ENCODE measurements around the gene DNAJB8.

- TF ChIP-seq, protein P1, sequence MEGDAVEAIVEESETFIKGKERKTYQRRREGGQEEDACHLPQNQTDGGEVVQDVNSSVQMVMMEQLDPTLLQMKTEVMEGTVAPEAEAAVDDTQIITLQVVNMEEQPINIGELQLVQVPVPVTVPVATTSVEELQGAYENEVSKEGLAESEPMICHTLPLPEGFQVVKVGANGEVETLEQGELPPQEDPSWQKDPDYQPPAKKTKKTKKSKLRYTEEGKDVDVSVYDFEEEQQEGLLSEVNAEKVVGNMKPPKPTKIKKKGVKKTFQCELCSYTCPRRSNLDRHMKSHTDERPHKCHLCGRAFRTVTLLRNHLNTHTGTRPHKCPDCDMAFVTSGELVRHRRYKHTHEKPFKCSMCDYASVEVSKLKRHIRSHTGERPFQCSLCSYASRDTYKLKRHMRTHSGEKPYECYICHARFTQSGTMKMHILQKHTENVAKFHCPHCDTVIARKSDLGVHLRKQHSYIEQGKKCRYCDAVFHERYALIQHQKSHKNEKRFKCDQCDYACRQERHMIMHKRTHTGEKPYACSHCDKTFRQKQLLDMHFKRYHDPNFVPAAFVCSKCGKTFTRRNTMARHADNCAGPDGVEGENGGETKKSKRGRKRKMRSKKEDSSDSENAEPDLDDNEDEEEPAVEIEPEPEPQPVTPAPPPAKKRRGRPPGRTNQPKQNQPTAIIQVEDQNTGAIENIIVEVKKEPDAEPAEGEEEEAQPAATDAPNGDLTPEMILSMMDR (IDR thresholded peaks at IDR 0.05; ENCODE audit: low read depth, low read length, poor library complexity, severe bottlenecking), result no peak
- TF ChIP-seq EZH2phosphoT487 (IDR thresholded peaks at IDR 0.05; ENCODE audit: borderline replicate concordance, low read length), result no peak
Measured at GRCh38 chr3:128500556-128500955, 33.9 kb upstream of the DNAJB8 start.
